Small intestine (tissue), 16 donors: ENCODE measurements around the gene JPH3. TPM values are rescaled to one million over a fixed set of nuclear protein-coding genes. Genes with fewer than 3 reads are reported as not detected.

Experiments used
- DNase-seq, 2 donors: peaks; one replicate each; pipeline versions ENCODE4 v3.0.0 to v3.0.0-alpha.2; 2013
- FAIRE-seq: peaks from 2 replicates; lab custom pipeline; 2012; peaks lifted over from hg19 to GRCh38; lab: Jason Lieb, UNC
- H3K27ac ChIP-seq, 3 donors: one replicate each; pipeline ENCODE4 v1.5.1; 2013; ENCODE audit warnings: low read length in 2 of 3, mild to moderate bottlenecking in 2 of 3, control low read depth in 1 of 3, inconsistent platforms in 1 of 3, low read depth in 1 of 3, moderate library complexity in 1 of 3
- H3K27me3 ChIP-seq, 3 donors: one replicate each; pipeline ENCODE4 v1.6.1; 2013; ENCODE audit warnings: low read length in 3 of 3, inconsistent platforms in 1 of 3; ENCODE audit not compliant: control insufficient read depth in 3 of 3, insufficient read depth in 3 of 3
- H3K36me3 ChIP-seq, 3 donors: one replicate each; pipeline ENCODE4 v1.6.1; 2013; ENCODE audit warnings: low read length in 3 of 3, inconsistent platforms in 1 of 3, low read depth in 1 of 3, mild to moderate bottlenecking in 1 of 3, moderate library complexity in 1 of 3; ENCODE audit not compliant: control insufficient read depth in 3 of 3, insufficient read depth in 2 of 3
- H3K4me1 ChIP-seq, 3 donors: one replicate each; pipeline ENCODE4 v1.6.1; 2013; ENCODE audit warnings: low read length in 2 of 3, inconsistent platforms in 1 of 3, low read depth in 1 of 3, mild to moderate bottlenecking in 1 of 3, moderate library complexity in 1 of 3; ENCODE audit not compliant: control insufficient read depth in 3 of 3, insufficient read depth in 2 of 3
- H3K4me3 ChIP-seq, 3 donors: one replicate each; pipeline ENCODE4 v1.5.1; 2013; ENCODE audit warnings: low read length in 3 of 3, control low read depth in 1 of 3, inconsistent platforms in 1 of 3, low read depth in 1 of 3, mild to moderate bottlenecking in 1 of 3, moderate library complexity in 1 of 3
- H3K9me3 ChIP-seq, 2 donors: one replicate each; pipeline ENCODE4 v1.6.1; 2013; ENCODE audit warnings: low read depth in 1 of 2, low read length in 1 of 2; ENCODE audit not compliant: control insufficient read depth in 2 of 2, insufficient read depth in 1 of 2
- WGBS, 3 donors: extraction: QIAGEN DNeasy Blood & Tissue Kit; methylation state at CpG; one replicate each; pipeline ENCODE4 v1.1.7; 2013; 5-methylcytosine and 5-hydroxymethylcytosine counted together
- long read RNA-seq, 10 donors: transcript quantifications; one replicate each; lab custom pipeline, GENCODE V29; 2026
- polyA plus RNA-seq, 4 donors: library from polyadenylated mRNA; stranded (reverse) in 3 of 4; unstranded in 1 of 4; fragments of 200-250 nt in 3 of 4; fragments of 120-200 nt in 1 of 4; gene quantifications; one replicate each; pipeline versions ENCODE4 v1.2.1 to v1.2.3, GENCODE V29; 2013
- donor health status: healthy with polysubstance abuse.
- donor health status: control.
- donor health status: control.
- donor health status: Bipolar disorder and iron deficiency.
- donor health status: healthy.

The JPH3 gene
- polyA plus RNA-seq: 1 to 10 TPM in 1 of 4 donors, under 1 TPM in 1, not detected in 2; 0.22 to 2.4 TPM
- long read RNA-seq, donor 1: 0 reads
- long read RNA-seq, donor 2: 0 reads
- long read RNA-seq, donor 3: 0 reads
- long read RNA-seq, donor 4: 0 reads
- long read RNA-seq, donor 5: 0 reads
- long read RNA-seq, donor 6: 0 reads
- long read RNA-seq, donor 7: 0 reads
- long read RNA-seq, donor 8: 0 reads
- long read RNA-seq, donor 9: 0 reads
- long read RNA-seq, donor 10: 0 reads

DNA sequence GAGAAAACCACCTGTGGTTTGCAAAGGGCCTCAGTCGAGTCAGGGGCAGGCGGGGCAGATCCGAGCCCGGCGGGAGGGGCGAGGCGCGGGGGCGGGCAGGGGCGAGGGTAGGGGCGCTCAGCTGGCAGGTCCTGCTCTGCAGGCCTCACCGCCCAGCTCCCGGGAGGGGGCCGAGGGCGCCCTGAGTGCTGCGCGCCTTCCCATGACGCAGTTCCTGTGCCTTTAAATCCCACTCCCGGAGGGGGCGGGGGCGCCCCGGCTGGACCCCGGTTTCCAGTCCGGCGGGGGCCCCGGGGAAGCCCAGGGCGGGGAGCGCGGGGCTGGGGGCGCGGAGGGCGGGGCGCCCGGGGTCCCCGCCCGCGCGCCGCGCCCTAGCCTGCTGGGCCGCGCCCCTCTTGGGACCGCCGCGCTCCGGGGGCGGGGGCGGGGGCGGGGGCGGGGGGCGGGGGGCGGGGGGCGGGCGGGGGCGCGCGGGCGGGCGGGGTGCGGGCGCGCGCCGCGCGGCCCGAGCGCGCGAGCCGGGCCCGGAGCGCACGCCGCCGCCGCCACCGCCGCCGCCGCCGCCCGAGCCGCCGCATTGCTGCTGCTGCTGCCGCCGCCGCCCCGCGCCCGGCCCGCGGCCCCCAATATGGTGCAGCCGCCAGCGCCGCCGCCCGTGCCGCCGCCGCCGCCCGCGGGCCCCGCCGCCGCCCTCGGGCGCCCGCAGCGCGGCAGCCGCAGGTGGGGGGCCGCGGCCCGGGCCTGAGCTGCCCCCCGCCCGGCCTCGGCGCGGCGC, at the start of gene JPH3:
Gene JPH3, plus strand, starts transcription at position 508 of the 775 bp plus-strand sequence. CDS start 639 bp downstream, outside the sequence.
- Histone ChIP-seq H3K27me3 (peaks cover 18 to 65% (median 47%) of the 10 kb centered on the region in 3 donors), H3K27ac (no peak within 1 kb of the TSS), H3K9me3 (no peaks in the 10 kb centered on the region), H3K4me3 (peak within 1 kb of the TSS in 2 of 3 donors; percentile 19 to 36), H3K4me1 (no peaks in the 10 kb centered on the region), H3K36me3 (no peaks in the 10 kb centered on the region)
- 1 to 2% (median 1%) methylated on average over 17 to 122 of the region's 122 CpGs for WGBS, 3 donors
- no peak for FAIRE-seq
- no peak for DNase-seq

- DNase-seq (no peak), FAIRE-seq (no peak)
Measured at GRCh38 chr16:87552772-87553573, 49.3 kb upstream of the JPH3 start.

GRCh38 chr16:87554754-87555427, 47.4 kb upstream of the JPH3 start:
- H3K4me1 ChIP-seq: no peaks in the 10 kb centered on the region
- peak overlapping the region in 1 of 3 donors; percentile 53 for H3K27ac ChIP-seq
- no peaks in the 10 kb centered on the region for H3K36me3 ChIP-seq
- no peak overlapping the region for H3K4me3 ChIP-seq
- no peaks in the 10 kb centered on the region for H3K27me3 ChIP-seq
- DNase-seq (no peak), FAIRE-seq (no peak)
- no peaks in the 10 kb centered on the region for H3K9me3 ChIP-seq
- WGBS, 3 donors: 86 to 88% (median 86%) methylated on average over 22 of the region's 22 CpGs

More at GRCh38 chr16:87552772-87553573, 49.3 kb upstream of the JPH3 start:
- Histone ChIP-seq H3K9me3 (no peaks in the 10 kb centered on the region), H3K4me1 (no peaks in the 10 kb centered on the region), H3K27ac (no peak overlapping the region), H3K4me3 (no peak overlapping the region), H3K36me3 (no peaks in the 10 kb centered on the region), H3K27me3 (no peaks in the 10 kb centered on the region)
- WGBS, 3 donors: 76 to 82% (median 78%) methylated on average over 18 of the region's 18 CpGs

DNA sequence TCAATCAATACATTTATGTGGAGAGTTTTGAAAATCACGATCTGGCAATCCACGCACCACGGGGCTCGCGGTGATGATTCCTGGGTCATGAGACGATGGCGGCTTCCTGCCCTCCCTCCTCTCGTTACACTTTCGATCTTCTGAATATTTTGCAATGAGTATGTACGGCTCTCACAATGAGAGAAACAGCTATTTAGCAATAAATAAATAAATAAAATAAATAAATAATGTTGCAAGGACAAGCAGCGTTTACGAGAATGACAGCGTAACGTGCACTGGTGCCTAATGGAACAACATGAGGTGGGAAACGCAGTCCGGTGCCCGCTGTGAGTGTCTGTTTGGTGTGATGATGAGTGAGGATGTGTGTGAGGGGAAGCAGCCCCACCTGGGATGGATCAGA, 46.7 kb upstream of the JPH3 start:
- H3K27me3 ChIP-seq: no peaks in the 10 kb centered on the region
- DNase-seq (no peak), FAIRE-seq (no peak)
- no peaks in the 10 kb centered on the region for H3K9me3 ChIP-seq
- no peaks in the 10 kb centered on the region for H3K36me3 ChIP-seq
- H3K4me1 ChIP-seq: no peaks in the 10 kb centered on the region
- no peak overlapping the region for H3K4me3 ChIP-seq
- peak overlapping the region in 1 of 3 donors; percentile 87 for H3K27ac ChIP-seq
- WGBS, 3 donors: 81 to 85% (median 82%) methylated on average over 17 of the region's 17 CpGs

GRCh38 chr16:87556941-87557459, 45.3 kb upstream of the JPH3 start:
- Histone ChIP-seq H3K27me3 (no peaks in the 10 kb centered on the region), H3K27ac (peak overlapping the region in 2 of 3 donors; percentile 48 to 87), H3K4me1 (no peaks in the 10 kb centered on the region), H3K9me3 (no peaks in the 10 kb centered on the region), H3K4me3 (no peak overlapping the region), H3K36me3 (no peaks in the 10 kb centered on the region)
- DNase-seq (peak in 1 of 2 donors; percentile 26), FAIRE-seq (no peak)
- WGBS, 3 donors: 40 to 53% (median 45%) methylated on average over 7 of the region's 7 CpGs

GRCh38 chr16:87558682-87559081, 43.6 kb upstream of the JPH3 start:
- H3K27me3 ChIP-seq: no peaks in the 10 kb centered on the region
- no peaks in the 10 kb centered on the region for H3K4me1 ChIP-seq
- H3K36me3 ChIP-seq: no peaks in the 10 kb centered on the region
- H3K4me3 ChIP-seq: no peak overlapping the region
- no peaks in the 10 kb centered on the region for H3K9me3 ChIP-seq
- WGBS, 3 donors: 78 to 88% (median 80%) methylated on average over 3 of the region's 3 CpGs
- DNase-seq (no peak), FAIRE-seq (no peak)
- no peak overlapping the region for H3K27ac ChIP-seq

GRCh38 chr16:87559945-87560344, 42.4 kb upstream of the JPH3 start:
- no peaks in the 10 kb centered on the region for H3K27me3 ChIP-seq
- no peaks in the 10 kb centered on the region for H3K36me3 ChIP-seq
- no peaks in the 10 kb centered on the region for H3K4me1 ChIP-seq
- H3K9me3 ChIP-seq: no peaks in the 10 kb centered on the region
- no peak for FAIRE-seq
- H3K4me3 ChIP-seq: no peak overlapping the region
- DNase-seq: no peak
- H3K27ac ChIP-seq: no peak overlapping the region
- WGBS, 3 donors: 63 to 84% (median 83%) methylated on average over 17 of the region's 17 CpGs
